Measurements from ENCODE around the gene NT5DC1.

The NT5DC1 gene

GRCh38 chr6:116102873-116103272, 2.2 kb downstream of the NT5DC1 start:
- TF ChIP-seq CTCF (IDR thresholded peaks at IDR 0.05; ENCODE audit: low read depth, low read length): no peak
- DNase-seq (ENCODE audit: extremely low read depth, low read depth): no peak

GRCh38 chr6:116104636-116105035, 4.0 kb downstream of the NT5DC1 start:
- TF ChIP-seq CTCF (IDR thresholded peaks at IDR 0.05; ENCODE audit: low read depth, low read length): no peak
- DNase-seq (ENCODE audit: extremely low read depth, low read depth): no peak

GRCh38 chr6:116105247-116105646, 4.6 kb downstream of the NT5DC1 start:
- no peak for TF ChIP-seq CTCF (IDR thresholded peaks at IDR 0.05; ENCODE audit: low read depth, low read length)
- DNase-seq (ENCODE audit: extremely low read depth, low read depth): no peak

- TF ChIP-seq CTCF (IDR thresholded peaks at IDR 0.05; ENCODE audit: low read depth, low read length): no peak
- no peak for DNase-seq (ENCODE audit: extremely low read depth, low read depth)
Observed at GRCh38 chr6:116106146-116106545, 5.5 kb downstream of the NT5DC1 start.

- TF ChIP-seq CTCF (IDR thresholded peaks at IDR 0.05; ENCODE audit: low read depth, low read length): no peak
- DNase-seq (ENCODE audit: extremely low read depth, low read depth): no peak
Observed at GRCh38 chr6:116108836-116109235, 8.2 kb downstream of the NT5DC1 start.

- no peak for DNase-seq (ENCODE audit: extremely low read depth, low read depth)
- TF ChIP-seq CTCF (IDR thresholded peaks at IDR 0.05; ENCODE audit: low read depth, low read length): peak; percentile 56
Observed at GRCh38 chr6:116111552-116112528, 11.2 kb downstream of the NT5DC1 start.

GRCh38 chr6:116113386-116113785, 12.7 kb downstream of the NT5DC1 start:
- no peak for DNase-seq (ENCODE audit: extremely low read depth, low read depth)
- TF ChIP-seq CTCF (IDR thresholded peaks at IDR 0.05; ENCODE audit: low read depth, low read length): no peak

Measured in AG09319 (cell line).